ENCODE measurements around the gene MPP7. TPM values are rescaled to one million over a fixed set of nuclear protein-coding genes. Genes with fewer than 3 reads are reported as not detected.

The MPP7 gene
- total and polyA plus RNA-seq, 8 donors, result 6.0 to 42.0 (median 11.8) TPM

- TF ChIP-seq, protein P1, sequence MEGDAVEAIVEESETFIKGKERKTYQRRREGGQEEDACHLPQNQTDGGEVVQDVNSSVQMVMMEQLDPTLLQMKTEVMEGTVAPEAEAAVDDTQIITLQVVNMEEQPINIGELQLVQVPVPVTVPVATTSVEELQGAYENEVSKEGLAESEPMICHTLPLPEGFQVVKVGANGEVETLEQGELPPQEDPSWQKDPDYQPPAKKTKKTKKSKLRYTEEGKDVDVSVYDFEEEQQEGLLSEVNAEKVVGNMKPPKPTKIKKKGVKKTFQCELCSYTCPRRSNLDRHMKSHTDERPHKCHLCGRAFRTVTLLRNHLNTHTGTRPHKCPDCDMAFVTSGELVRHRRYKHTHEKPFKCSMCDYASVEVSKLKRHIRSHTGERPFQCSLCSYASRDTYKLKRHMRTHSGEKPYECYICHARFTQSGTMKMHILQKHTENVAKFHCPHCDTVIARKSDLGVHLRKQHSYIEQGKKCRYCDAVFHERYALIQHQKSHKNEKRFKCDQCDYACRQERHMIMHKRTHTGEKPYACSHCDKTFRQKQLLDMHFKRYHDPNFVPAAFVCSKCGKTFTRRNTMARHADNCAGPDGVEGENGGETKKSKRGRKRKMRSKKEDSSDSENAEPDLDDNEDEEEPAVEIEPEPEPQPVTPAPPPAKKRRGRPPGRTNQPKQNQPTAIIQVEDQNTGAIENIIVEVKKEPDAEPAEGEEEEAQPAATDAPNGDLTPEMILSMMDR (IDR thresholded peaks at IDR 0.05), result no peak
- no peak for TF ChIP-seq POLR2A (IDR thresholded peaks at IDR 0.05)
- TF ChIP-seq EP300 (IDR thresholded peaks at IDR 0.05), result no peak
- no peak for TF ChIP-seq POLR2AphosphoS5 (IDR thresholded peaks at IDR 0.05)
- no peak for DNase-seq
- 79 to 91% (median 80%) methylated on average over 7 of the region's 7 CpGs for WGBS, 5 donors
- H3K27ac ChIP-seq, result no peak overlapping the region
- intact Hi-C loops (cut with DNase I; ENCODE audit: low total_unique reads), result no loop called here
- no peaks in the 10 kb centered on the region for H3K36me3 ChIP-seq
- peaks cover 0 to 3% (median 0%) of the 10 kb centered on the region in 4 donors for H3K4me1 ChIP-seq
- peaks cover 0 to 4% (median 0%) of the 10 kb centered on the region in 3 donors for H3K27me3 ChIP-seq
- no peaks in the 10 kb centered on the region for H3K9me3 ChIP-seq
- H3K4me3 ChIP-seq, result no peak overlapping the region
These were observed 14.9 kb upstream of the MPP7 start for GRCh38 chr10:28317760-28318159.

DNA sequence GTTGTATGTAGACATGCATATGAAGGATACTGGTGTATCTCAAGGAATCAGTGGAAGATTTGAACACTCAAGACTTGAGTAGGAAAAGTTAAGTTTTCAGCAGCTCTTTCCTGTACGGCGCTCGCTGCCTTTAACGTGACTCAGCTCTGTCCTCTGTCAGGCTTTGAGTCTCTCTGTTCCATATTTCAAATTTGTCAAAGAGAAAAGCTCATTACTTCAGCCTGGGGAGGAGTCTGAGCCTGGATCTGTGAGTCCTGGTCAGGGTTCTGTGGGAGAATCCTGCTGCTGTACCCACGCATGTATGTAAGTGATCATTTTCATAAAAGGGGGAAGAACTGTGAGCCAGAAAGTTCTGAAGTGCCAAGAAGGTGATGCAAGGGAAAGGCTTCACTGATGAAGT, 13.8 kb upstream of the MPP7 start:
- Histone ChIP-seq H3K4me1 (peaks cover 0 to 3% (median 0%) of the 10 kb centered on the region in 4 donors), H3K9me3 (no peaks in the 10 kb centered on the region), H3K27ac (no peak overlapping the region), H3K27me3 (peaks cover 0 to 4% (median 0%) of the 10 kb centered on the region in 3 donors), H3K36me3 (no peaks in the 10 kb centered on the region), H3K4me3 (no peak overlapping the region)
- DNase-seq, result no peak
- intact Hi-C loops (cut with DNase I; ENCODE audit: low total_unique reads), result no loop called here
- TF ChIP-seq EP300 (IDR thresholded peaks at IDR 0.05), result no peak
- TF ChIP-seq, protein P1 (IDR thresholded peaks at IDR 0.05), result no peak
- WGBS, 5 donors, result 72 to 89% (median 84%) methylated on average over 5 of the region's 5 CpGs

DNA sequence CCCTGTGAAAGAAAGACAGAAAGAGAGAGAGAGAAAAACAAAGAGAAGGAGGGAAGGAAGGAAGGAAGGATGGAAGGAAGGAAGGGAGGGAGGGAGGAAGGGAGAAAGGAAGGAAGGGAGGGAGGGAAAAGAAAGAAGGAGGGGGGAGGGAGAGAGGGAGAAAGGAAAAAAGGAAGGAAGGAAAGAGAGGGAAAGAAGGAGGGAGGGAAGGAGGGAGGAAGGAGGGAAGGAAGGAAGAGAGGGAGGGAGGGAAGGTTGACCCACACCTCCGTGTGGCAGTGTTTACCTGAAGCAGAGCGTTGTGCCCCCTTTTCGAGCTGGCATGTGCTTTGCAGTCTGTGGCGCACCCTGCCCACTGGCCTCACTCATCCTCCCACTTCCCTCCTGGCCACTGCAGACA, 12.3 kb upstream of the MPP7 start:
- intact Hi-C loops (cut with DNase I; ENCODE audit: low total_unique reads), result no loop called here
- WGBS, 5 donors, result 58 to 69% (median 66%) methylated on average over 4 of the region's 4 CpGs
- H3K4me3 ChIP-seq, result no peak overlapping the region
- no peak overlapping the region for H3K27ac ChIP-seq
- H3K4me1 ChIP-seq, result peaks cover 0 to 3% (median 0%) of the 10 kb centered on the region in 4 donors
- TF ChIP-seq, protein P1 (IDR thresholded peaks at IDR 0.05), result no peak
- TF ChIP-seq POLR2AphosphoS5 (IDR thresholded peaks at IDR 0.05) (no peak), EP300 (IDR thresholded peaks at IDR 0.05) (no peak), POLR2A (IDR thresholded peaks at IDR 0.05) (no peak)
- no peaks in the 10 kb centered on the region for H3K36me3 ChIP-seq
- no peaks in the 10 kb centered on the region for H3K9me3 ChIP-seq
- H3K27me3 ChIP-seq, result peaks cover 0 to 4% (median 0%) of the 10 kb centered on the region in 3 donors
- DNase-seq, result no peak

- DNase-seq, result no peak
- Histone ChIP-seq H3K9me3 (no peaks in the 10 kb centered on the region), H3K36me3 (no peaks in the 10 kb centered on the region), H3K27ac (no peak overlapping the region), H3K4me1 (peaks cover 0 to 3% (median 0%) of the 10 kb centered on the region in 4 donors), H3K27me3 (peaks cover 0 to 4% (median 0%) of the 10 kb centered on the region in 3 donors), H3K4me3 (no peak overlapping the region)
- no peak for TF ChIP-seq EP300 (IDR thresholded peaks at IDR 0.05)
- TF ChIP-seq POLR2AphosphoS5 (IDR thresholded peaks at IDR 0.05), result no peak
- TF ChIP-seq, protein P1 (IDR thresholded peaks at IDR 0.05), result no peak
- TF ChIP-seq POLR2A (IDR thresholded peaks at IDR 0.05), result no peak
- WGBS, 5 donors, result 83 to 92% (median 90%) methylated on average over 5 of the region's 5 CpGs
- intact Hi-C loops (cut with DNase I; ENCODE audit: low total_unique reads), result no loop called here
These were observed 11.3 kb upstream of the MPP7 start for GRCh38 chr10:28314211-28314610.
